ENCODE measurements around the gene MSRB3. TPM values are rescaled to one million over a fixed set of nuclear protein-coding genes. Genes with fewer than 3 reads are reported as not detected.

The MSRB3 gene
- total and polyA plus RNA-seq, 2 donors (not counting 1 experiment from before 2014, with no cell fraction given) = not detected

GRCh38 chr12:65510584-65511050 lies 232.1 kb downstream of the MSRB3 start:
- DNase-seq = no peak
- ATAC-seq (ENCODE audit: low read depth) = no peak
- H3K4me2 ChIP-seq (replicated peaks; ENCODE audit: low read depth, low read length, poor library complexity, severe bottlenecking) = no peak overlapping the region
- no peaks in the 10 kb centered on the region for H3K9me3 ChIP-seq (ENCODE audit: control extremely low read depth in 1 of 3, control insufficient read depth in 2 of 3, insufficient read depth in 1 of 3, low read length in 2 of 3)
- no peak overlapping the region for H3K4me3 ChIP-seq (ENCODE audit: control extremely low read depth in 1 of 5, extremely low read depth in 1 of 5, insufficient read depth in 1 of 5, low read depth in 2 of 5, low read length in 4 of 5)
- intact Hi-C loops (cut with micrococcal nuclease) = no loop called here
- no peak overlapping the region for H2AFZ ChIP-seq (ENCODE audit: insufficient read depth, low read depth, low read length, poor library complexity, severe bottlenecking)
- no peak overlapping the region for H3K27ac Mint-ChIP-seq
- H3K9me3 Mint-ChIP-seq (ENCODE audit: insufficient read depth) = no peaks in the 10 kb centered on the region
- peaks cover 8% of the 10 kb centered on the region for H3K27me3 Mint-ChIP-seq
- no peaks in the 10 kb centered on the region for H3K4me1 ChIP-seq (ENCODE audit: control insufficient read depth in 2 of 2, insufficient read depth in 2 of 2, low read length in 2 of 2)
- 97% methylated on average over 11 of the region's 17 CpGs for WGBS (ENCODE audit: insufficient coverage)
- H3K9ac ChIP-seq (ENCODE audit: low read length) = no peak overlapping the region
- no peak for TF ChIP-seq CTCF (IDR thresholded peaks at IDR 0.05)
- H3K27me3 ChIP-seq (replicated peaks in 1 of 4; ENCODE audit: control extremely low read depth in 1 of 4, control insufficient read depth in 3 of 4, insufficient read depth in 4 of 4, low read length in 3 of 4) = no peaks in the 10 kb centered on the region
- H3K27ac ChIP-seq (ENCODE audit: low read length in 2 of 2) = no peak overlapping the region
- no peaks in the 10 kb centered on the region for H3K4me1 Mint-ChIP-seq
- no peaks in the 10 kb centered on the region for H3K79me2 ChIP-seq (ENCODE audit: control insufficient read depth, insufficient read depth, low read length)
- POLR2A ChIA-PET = no interaction called here
- CTCF ChIA-PET = no interaction called here
- H3K36me3 ChIP-seq (replicated peaks in 1 of 2; ENCODE audit: control extremely low read depth in 1 of 2, control insufficient read depth in 1 of 2, extremely low read depth in 1 of 2, insufficient read depth in 2 of 2, low read length in 1 of 2) = no peaks in the 10 kb centered on the region
- no peaks in the 10 kb centered on the region for H4K20me1 ChIP-seq (ENCODE audit: control insufficient read depth, insufficient read depth, low read length, poor library complexity, severe bottlenecking)
- H3K4me3 Mint-ChIP-seq = no peak overlapping the region

GRCh38 chr12:65511134-65511834 lies 232.8 kb downstream of the MSRB3 start:
- Histone ChIP-seq H3K4me2 (replicated peaks; ENCODE audit: low read depth, low read length, poor library complexity, severe bottlenecking) (no peak overlapping the region), H3K4me3 (ENCODE audit: control extremely low read depth in 1 of 5, extremely low read depth in 1 of 5, insufficient read depth in 1 of 5, low read depth in 2 of 5, low read length in 4 of 5) (no peak overlapping the region), H3K79me2 (ENCODE audit: control insufficient read depth, insufficient read depth, low read length) (no peaks in the 10 kb centered on the region), H3K9ac (ENCODE audit: low read length) (no peak overlapping the region), H3K4me1 (ENCODE audit: control insufficient read depth in 2 of 2, insufficient read depth in 2 of 2, low read length in 2 of 2) (no peaks in the 10 kb centered on the region), H4K20me1 (ENCODE audit: control insufficient read depth, insufficient read depth, low read length, poor library complexity, severe bottlenecking) (no peaks in the 10 kb centered on the region), H3K27ac (ENCODE audit: low read length in 2 of 2) (no peak overlapping the region), H3K27me3 (replicated peaks in 1 of 4; ENCODE audit: control extremely low read depth in 1 of 4, control insufficient read depth in 3 of 4, insufficient read depth in 4 of 4, low read length in 3 of 4) (no peaks in the 10 kb centered on the region), H3K36me3 (replicated peaks in 1 of 2; ENCODE audit: control extremely low read depth in 1 of 2, control insufficient read depth in 1 of 2, extremely low read depth in 1 of 2, insufficient read depth in 2 of 2, low read length in 1 of 2) (no peaks in the 10 kb centered on the region), H3K9me3 (ENCODE audit: control extremely low read depth in 1 of 3, control insufficient read depth in 2 of 3, insufficient read depth in 1 of 3, low read length in 2 of 3) (no peaks in the 10 kb centered on the region), H2AFZ (ENCODE audit: insufficient read depth, low read depth, low read length, poor library complexity, severe bottlenecking) (no peak overlapping the region)
- intact Hi-C loops (cut with micrococcal nuclease) = no loop called here
- DNase-seq (no peak), ATAC-seq (ENCODE audit: low read depth) (no peak)
- ChIA-PET POLR2A (no interaction called here), CTCF (no interaction called here)
- Mint-ChIP-seq H3K27ac (no peak overlapping the region), H3K4me1 (no peaks in the 10 kb centered on the region), H3K27me3 (peaks cover 8% of the 10 kb centered on the region), H3K9me3 (ENCODE audit: insufficient read depth) (no peaks in the 10 kb centered on the region), H3K4me3 (no peak overlapping the region)
- WGBS (ENCODE audit: insufficient coverage) = 96% methylated on average over 9 of the region's 11 CpGs
- TF ChIP-seq EZH2 (IDR thresholded peaks at IDR 0.05; ENCODE audit: borderline replicate concordance, insufficient read depth, low read depth, low read length, poor library complexity, severe bottlenecking) (no peak), CTCF (IDR thresholded peaks at IDR 0.05) (no peak)

Measured in B cell (primary cell).